K562 (cell line): ENCODE results near the gene ZMIZ1. TPM values are rescaled to one million over a fixed set of nuclear protein-coding genes. Genes with fewer than 3 reads are reported as not detected.

Source experiments
- CAMTA2 ChIP-seq: fragments of 250-450 bp; sonication (Bioruptor Pico); conservative IDR thresholded peaks from 2 replicates; pipeline ENCODE4 v1.5.1; 2022
- CBX2 ChIP-seq: fragments of 200-600 bp; sonication (generic); IDR thresholded peaks from one replicate; pipeline ENCODE4 v1.6.1; 2012; ENCODE audit warnings: mild to moderate bottlenecking, low read length, inconsistent platforms; ENCODE audit not compliant: insufficient read depth, poor library complexity, severe bottlenecking
- CTCF ChIP-seq, 3 experiments: IDR thresholded peaks in 2 of 3; conservative IDR thresholded peaks in 1 of 3; 2 replicates each; pipeline ENCODE4 v1.5.1; 2011 to 2012; ENCODE audit warnings: low read length in 3 of 3, mild to moderate bottlenecking in 3 of 3, control low read depth in 2 of 3, improper control_type of control experiment in 1 of 3, inconsistent platforms in 1 of 3, low read depth in 1 of 3, mixed read lengths in 1 of 3, moderate library complexity in 1 of 3; ENCODE audit not compliant: insufficient read depth in 2 of 3
- ELK3 ChIP-seq: fragments of 450-650 bp; formaldehyde crosslinking; IDR thresholded peaks from 2 replicates; pipeline ENCODE4 v1.4.0; 2020; ENCODE audit warnings: mild to moderate bottlenecking
- FOXP4 ChIP-seq: sonication (generic); formaldehyde crosslinking; IDR thresholded peaks from 2 replicates; pipeline ENCODE4 v1.8.0; 2022; ENCODE audit warnings: mild to moderate bottlenecking, missing genetic modification reagents, borderline replicate concordance
- FUS ChIP-seq: fragments of 200-400 bp; formaldehyde crosslinking; optimal IDR thresholded peaks from 2 replicates; pipeline ENCODE3; 2017; ENCODE audit warnings: low read depth, low read length
- KDM4B ChIP-seq, 2 experiments: fragments of 450-650 bp in 1 of 2; sonication (generic) in 1 of 2; IDR thresholded peaks; 2 replicates each; pipeline ENCODE4 v1.6.1; 2016 to 2017; ENCODE audit warnings: borderline replicate concordance in 2 of 2, antibody characterized with exemption in 1 of 2, low read depth in 1 of 2, mild to moderate bottlenecking in 1 of 2
- MAFG ChIP-seq: fragments of 450-650 bp; conservative IDR thresholded peaks from 2 replicates; pipeline ENCODE4 v1.6.1; 2016; ENCODE audit warnings: missing genetic modification characterization, missing compliant biosample characterization
- MAZ ChIP-seq, 2 experiments: fragments of 450-650 bp in 1 of 2; sonication (generic) in 1 of 2; formaldehyde crosslinking; IDR thresholded peaks in 1 of 2; conservative IDR thresholded peaks in 1 of 2; 2 replicates each; pipeline versions ENCODE4 v1.4.0 to v1.5.0; 2020; ENCODE audit warnings: mild to moderate bottlenecking in 1 of 2, missing genetic modification reagents in 1 of 2
- MTA2 ChIP-seq: fragments of 450-650 bp; IDR thresholded peaks from 2 replicates; pipeline ENCODE4 v1.6.1; 2016; ENCODE audit warnings: low read depth
- NCOA4 ChIP-seq: fragments of 450-650 bp; IDR thresholded peaks from 2 replicates; pipeline ENCODE4 v1.6.1; 2018; ENCODE audit warnings: mild to moderate bottlenecking; ENCODE audit not compliant: partially characterized antibody
- RAD21 ChIP-seq, 2 experiments: fragments of 250-450 bp in 1 of 2; fragments of 450-650 bp in 1 of 2; sonication (Bioruptor Pico) in 1 of 2; formaldehyde crosslinking in 1 of 2; IDR thresholded peaks in 1 of 2; conservative IDR thresholded peaks in 1 of 2; 2 replicates each; pipeline versions ENCODE4 v1.4.0 to v1.8.0; 2020 to 2022; ENCODE audit warnings: mild to moderate bottlenecking in 2 of 2, moderate library complexity in 1 of 2
- SFPQ ChIP-seq: fragments of 200-400 bp; formaldehyde crosslinking; IDR thresholded peaks from 2 replicates; pipeline ENCODE4 v1.6.1; 2017; ENCODE audit warnings: mild to moderate bottlenecking, low read depth, low read length, moderate library complexity
- SMAD4 ChIP-seq: fragments of 250-450 bp; sonication (Bioruptor Pico); conservative IDR thresholded peaks from 2 replicates; pipeline ENCODE4 v1.8.0; 2021; ENCODE audit warnings: inconsistent platforms, mild to moderate bottlenecking, moderate library complexity
- SOX6 ChIP-seq: fragments of 450-650 bp; IDR thresholded peaks from 2 replicates; pipeline ENCODE4 v1.6.1; 2014; ENCODE audit warnings: mild to moderate bottlenecking
- STAG1 ChIP-seq: sonication (generic); formaldehyde crosslinking; IDR thresholded peaks from 2 replicates; pipeline ENCODE4 v1.5.0; 2020; ENCODE audit warnings: missing genetic modification reagents, borderline replicate concordance
- STAT5A ChIP-seq: IDR thresholded peaks from 2 replicates; pipeline ENCODE4 v1.6.1; 2012; ENCODE audit warnings: low read length, inconsistent platforms, borderline replicate concordance
- ZFX ChIP-seq: sonication (generic); formaldehyde crosslinking; IDR thresholded peaks from 2 replicates; pipeline ENCODE4 v1.8.0; 2022; ENCODE audit warnings: mild to moderate bottlenecking, missing genetic modification reagents, moderate library complexity
- ZNF586 ChIP-seq: fragments of 450-650 bp; formaldehyde crosslinking; conservative IDR thresholded peaks from 2 replicates; pipeline ENCODE4 v1.4.0; 2020; ENCODE audit warnings: mild to moderate bottlenecking, moderate library complexity
- polyA plus RNA-seq, 8 experiments: library from polyadenylated mRNA; depleted of rRNA in 4 of 8; stranded (reverse) in 5 of 8; unstranded in 3 of 8; fragments of >200 nt; fragmentation: Nextera tagmentation in 2 of 8; fragmentation: Illumina TruSeq in 1 of 8; extraction: Ambion mirVana in 2 of 8; extraction: Trizol in 1 of 8; gene quantifications; 2 replicates each; pipeline versions ENCODE4 v1.2.1 to v1.2.3, GENCODE V29; 2011 to 2014; ENCODE audit warnings: inconsistent platforms in 1 of 8, missing spikeins in 1 of 8
- total RNA-seq, 7 experiments: library from RNA; depleted of rRNA in 6 of 7; stranded (reverse); fragments of >200 nt in 6 of 7; fragmentation: Illumina TruSeq in 2 of 7; extraction: Trizol in 2 of 7; gene quantifications; 2 replicates each; pipeline versions ENCODE4 v1.2.1 to v1.2.3, GENCODE V29; 2011 to 2021; ENCODE audit warnings: low replicate concordance in 1 of 7

ZMIZ1 gene
- total and polyA plus RNA-seq, 9 of the 15 experiments (the other 6 are each of a cell fraction or from before 2014, with no cell fraction given): 1.0 to 37.3 (median 4.3) TPM

GRCh38 chr10:79195091-79195923, 126.5 kb downstream of the ZMIZ1 start (continued):
- TF ChIP-seq ELK3 (CRISPR knock-in tag) (no peak), STAG1 (CRISPR knock-in tag) (peak; percentile 95; the same call in 1 of the 2 replicates), STAT5A (peak; percentile 10; the same call in 1 of the 2 replicates), CAMTA2 (CRISPR knock-in tag) (no peak), CBX2 (no peak), KDM4B (IDR thresholded peaks at IDR 0.05; ENCODE audit: borderline replicate concordance in 2 of 2, low read depth in 1 of 2) (0 out of 4 replicates have a peak, but pooled peaks of 1 of the 2 experiments have one; percentile 43), SMAD4 (CRISPR knock-in tag) (peak; percentile 54; the same call in 1 of the 2 replicates), MTA2 (no peak), MAZ (CRISPR knock-in tag; conservative IDR thresholded peaks at IDR 0.05 in 1 of 2, IDR thresholded peaks at IDR 0.05 in 1 of 2) (peak in 1 of 2 experiments; percentile 91; a peak in 2 of 4 replicates), ZNF586 (CRISPR knock-in tag) (no peak), RAD21 (CRISPR knock-in tag; conservative IDR thresholded peaks at IDR 0.05 in 1 of 2, IDR thresholded peaks at IDR 0.05 in 1 of 2) (peak; percentile 99), SFPQ (no peak), MAFG (tag) (no peak), FOXP4 (CRISPR knock-in tag) (0 out of 2 replicates have a peak, but pooled peaks have one; percentile 10), FUS (no peak), NCOA4 (no peak), CTCF (IDR thresholded peaks at IDR 0.05 in 2 of 3, conservative IDR thresholded peaks at IDR 0.05 in 1 of 3; ENCODE audit: insufficient read depth in 2 of 3, low read depth in 1 of 3, low read length in 3 of 3) (peak; percentile 96 to 98 (median 97)), ZFX (CRISPR knock-in tag) (no peak), SOX6 (peak; percentile 64)
